Posterior cingulate gyrus (tissue), 11 donors: Measurements from ENCODE around the gene CMTM2.
"Not testable (repeated sequence)": the region's sequence is repeated elsewhere in the genome, so short reads cannot be mapped to it uniquely, and the experiment has no call there.

Experiments
- DNase-seq, 10 donors: peaks; one replicate each; pipeline versions ENCODE4 v3.0.0 to v3.0.0-alpha.2; 2020 to 2021; ENCODE audit warnings: mixed read lengths in 3 of 10
- intact Hi-C: fragments of 100-400 bp; cut with DNase I; formaldehyde crosslinking; loops from one replicate; pipeline ENCODE4 v1.15.1; 2023

CMTM2 gene

GRCh38 chr16:66551788-66552285 is 27.4 kb upstream of the CMTM2 start:
- intact Hi-C loops, result loop anchor here (5.0 kb wide), 1 partner anchor 320 kb away; no protein-coding TSS in a partner anchor

GRCh38 chr16:66552286-66553177 is 26.7 kb upstream of the CMTM2 start, which contains the start of gene CKLF:
Gene CKLF, plus strand, starts transcription at chr16:66552576. Its CDS starts 140 bp downstream, at chr16:66552716.
- DNase-seq, result peak; percentile 80 to 98 (median 86)
- intact Hi-C loops, result loop anchor here (5.0 kb wide), 1 partner anchor 320 kb away; no protein-coding TSS in a partner anchor

More at GRCh38 chr16:66551788-66552285, 27.4 kb upstream of the CMTM2 start:
- no peak for DNase-seq

GRCh38 chr16:66553223-66553622 is 26.0 kb upstream of the CMTM2 start:
- DNase-seq, result no peak
- intact Hi-C loops, result loop anchor here (5.0 kb wide), 1 partner anchor 319 kb away; no protein-coding TSS in a partner anchor

- intact Hi-C loops, result loop anchor here (5.0 kb wide), 1 partner anchor 318 kb away; no protein-coding TSS in a partner anchor
- DNase-seq, result no peak
These were observed 25.2 kb upstream of the CMTM2 start for GRCh38 chr16:66554021-66554420.

GRCh38 chr16:66554495-66554894 is 24.8 kb upstream of the CMTM2 start:
- no peak for DNase-seq
- intact Hi-C loops, result loop anchor here (5.0 kb wide), 1 partner anchor 318 kb away; no protein-coding TSS in a partner anchor

GRCh38 chr16:66560107-66560506 is 19.2 kb upstream of the CMTM2 start:
- DNase-seq, result no peak
- intact Hi-C loops, result no loop called here

- intact Hi-C loops, result no loop called here
- DNase-seq, result no peak
These were observed 17.7 kb upstream of the CMTM2 start for GRCh38 chr16:66561381-66562080.

- DNase-seq, result no peak
- intact Hi-C loops, result no loop called here
These were observed 16.9 kb upstream of the CMTM2 start for GRCh38 chr16:66562409-66562808.

GRCh38 chr16:66562986-66563385 is 16.3 kb upstream of the CMTM2 start:
- intact Hi-C loops, result no loop called here
- no peak for DNase-seq

GRCh38 chr16:66563574-66564334 is 15.5 kb upstream of the CMTM2 start:
- DNase-seq, result no peak
- intact Hi-C loops, result no loop called here

GRCh38 chr16:66566051-66566901 is 13.0 kb upstream of the CMTM2 start, which contains the start of gene CMTM1:
Gene CMTM1, plus strand, starts transcription at chr16:66566439. Its CDS starts 75 bp downstream, at chr16:66566514.
- DNase-seq, result peak in 1 of 10 donors; percentile 75
- intact Hi-C loops, result no loop called here

GRCh38 chr16:66567270-66567669 is 12.0 kb upstream of the CMTM2 start:
- DNase-seq, intact Hi-C loops: not testable (repeated sequence)

GRCh38 chr16:66568355-66568754 is 10.9 kb upstream of the CMTM2 start:
- intact Hi-C loops, result no loop called here
- no peak for DNase-seq

- intact Hi-C loops, result no loop called here
- DNase-seq, result no peak
These were observed 10.1 kb upstream of the CMTM2 start for GRCh38 chr16:66569131-66569530.

- intact Hi-C loops, result no loop called here
- DNase-seq, result no peak
These were observed 9.3 kb upstream of the CMTM2 start for GRCh38 chr16:66569827-66570405.

- intact Hi-C loops, result no loop called here
- DNase-seq, result no peak
These were observed 6.9 kb upstream of the CMTM2 start for GRCh38 chr16:66572356-66572755.

GRCh38 chr16:66574081-66574480 is 5.2 kb upstream of the CMTM2 start:
- DNase-seq, result no peak
- intact Hi-C loops, result no loop called here

- intact Hi-C loops, result no loop called here
- no peak for DNase-seq
These were observed 4.7 kb upstream of the CMTM2 start for GRCh38 chr16:66574531-66574930.

GRCh38 chr16:66575060-66575459 is 4.2 kb upstream of the CMTM2 start:
- intact Hi-C loops, result no loop called here
- no peak for DNase-seq
